K562 (cell line): ENCODE measurements around the gene DYNLT5. TPM values are rescaled to one million over a fixed set of nuclear protein-coding genes. Genes with fewer than 3 reads are reported as not detected.

Source experiments
- ATAC-seq: fragments of 200-7000 bp; cut with Tn5 transposase; 3 replicates; pipeline ENCODE4 v1.9.1; 2020; ENCODE audit warnings: moderate library complexity
- BruUV-seq: library from RNA; stranded (reverse); fragments of 400-500 nt; replicated peaks from 2 replicates; lab custom pipeline; 2021; lab: Mats Ljungman, UMichigan
- CTCF ChIA-PET: fragments of 300-600 bp; formaldehyde crosslinking; extraction: SDS; loops from one replicate; lab custom pipeline; 2021; ENCODE audit warnings: low intra/inter-chr PET ratio; lab: Yijun Ruan, JAX
- POLR2A ChIA-PET: fragments of 300-600, 350-650 bp; sonication (Branson Sonifier 250); formaldehyde crosslinking; extraction: SDS; loops from one replicate; lab custom pipeline; 2021; ENCODE audit warnings: antibody characterized with exemption, inconsistent platforms; lab: Yijun Ruan, JAX
- DNase-seq, 4 experiments: peaks; one replicate each; pipeline versions ENCODE4 v3.0.0 to v3.0.0-alpha.2; 2011 to 2018; ENCODE audit warnings: low spot score in 3 of 4, mixed read lengths in 3 of 4; ENCODE audit errors: extremely low read depth in 1 of 4
- FAIRE-seq: peaks from 2 replicates; lab custom pipeline; 2011; peaks lifted over from hg19 to GRCh38; lab: Jason Lieb, UNC
- H2AFZ ChIP-seq: 2 replicates; pipeline ENCODE4 v1.6.0; 2011; ENCODE audit warnings: low read depth, low read length, control low read depth, inconsistent platforms
- H3K27ac ChIP-seq: fragments of 200-600 bp; 3 replicates; pipeline ENCODE4 v1.8.0; 2011; ENCODE audit warnings: low read depth, mild to moderate bottlenecking, control low read depth, inconsistent platforms, low read length, moderate library complexity, mixed read lengths; ENCODE audit errors: extremely low read depth
- H3K27me3 ChIP-seq, 2 experiments: fragments of 300-600 bp in 1 of 2; 2 replicates in 1 of 2; 3 replicates in 1 of 2; pipeline versions ENCODE4 v1.6.0 to v1.8.0; 2011; ENCODE audit warnings: inconsistent platforms in 2 of 2, low read length in 2 of 2, mild to moderate bottlenecking in 1 of 2, mixed read lengths in 1 of 2, moderate library complexity in 1 of 2; ENCODE audit not compliant: control insufficient read depth in 2 of 2, insufficient read depth in 2 of 2
- H3K36me3 ChIP-seq: fragments of 300-600 bp; 3 replicates; pipeline ENCODE4 v1.8.0; 2011; ENCODE audit warnings: mild to moderate bottlenecking, low read length, inconsistent platforms; ENCODE audit not compliant: control insufficient read depth, insufficient read depth
- H3K4me1 ChIP-seq, 2 experiments: fragments of 200-600 bp in 1 of 2; replicated peaks in 1 of 2; 2 replicates in 1 of 2; 3 replicates in 1 of 2; pipeline versions ENCODE4 v1.5.1 to v1.8.0; 2011; ENCODE audit warnings: inconsistent platforms in 2 of 2, low read length in 2 of 2, mild to moderate bottlenecking in 1 of 2, mixed read lengths in 1 of 2, moderate library complexity in 1 of 2; ENCODE audit not compliant: control insufficient read depth in 2 of 2, insufficient read depth in 2 of 2
- H3K4me2 ChIP-seq: 2 replicates; pipeline ENCODE4 v1.6.1; 2011; ENCODE audit warnings: low read length, control low read depth, inconsistent platforms, mixed read lengths; ENCODE audit not compliant: insufficient read depth
- H3K4me3 ChIP-seq: fragments of 200-600 bp; sonication (generic), shearing (Covaris generic); 2 replicates; pipeline ENCODE4 v1.5.1; 2016; ENCODE audit warnings: control low read depth, inconsistent platforms
- H3K79me2 ChIP-seq: fragments of 200-600 bp; 3 replicates; pipeline ENCODE4 v1.8.0; 2011; ENCODE audit warnings: low read length, inconsistent platforms; ENCODE audit not compliant: control insufficient read depth, insufficient read depth
- H3K9ac ChIP-seq, 2 experiments: 2 replicates each; pipeline versions ENCODE4 v1.6.0 to v1.6.1; 2011; ENCODE audit warnings: low read depth in 2 of 2, low read length in 2 of 2, control low read depth in 1 of 2, inconsistent platforms in 1 of 2, mild to moderate bottlenecking in 1 of 2, mixed read lengths in 1 of 2; ENCODE audit not compliant: insufficient read depth in 1 of 2
- H3K9me1 ChIP-seq: one replicate; pipeline ENCODE4 v1.6.0; 2011; ENCODE audit warnings: inconsistent platforms, mild to moderate bottlenecking, low read length, moderate library complexity; ENCODE audit not compliant: control insufficient read depth, insufficient read depth
- H3K9me3 ChIP-seq: replicated peaks from 2 replicates; pipeline ENCODE4 v1.5.1; 2011; ENCODE audit warnings: low read depth, low read length, inconsistent platforms; ENCODE audit not compliant: control insufficient read depth, insufficient read depth
- H4K20me1 ChIP-seq: replicated peaks from 2 replicates; pipeline ENCODE4 v1.6.1; 2011; ENCODE audit warnings: low read length, inconsistent platforms, mixed read lengths; ENCODE audit not compliant: control insufficient read depth, insufficient read depth
- CXXC5 ChIP-seq: fragments of 250-450 bp; sonication (Bioruptor Pico); IDR thresholded peaks from 2 replicates; pipeline ENCODE4 v1.8.0; 2022; ENCODE audit warnings: inconsistent platforms, mild to moderate bottlenecking, moderate library complexity
- HDAC2 ChIP-seq: fragments of 450-650 bp; IDR thresholded peaks from 2 replicates; pipeline ENCODE4 v1.6.1; 2016; ENCODE audit warnings: mild to moderate bottlenecking
- KLF16 ChIP-seq: IDR thresholded peaks from 2 replicates; pipeline ENCODE4 v1.6.1; 2016; ENCODE audit warnings: antibody characterized with exemption
- MEF2D ChIP-seq: conservative IDR thresholded peaks from 2 replicates; pipeline ENCODE4 v1.6.1; 2016; ENCODE audit warnings: low read depth, missing genetic modification characterization, missing compliant biosample characterization
- RAD21 ChIP-seq, 2 experiments: fragments of 250-450 bp in 1 of 2; fragments of 450-650 bp in 1 of 2; sonication (Bioruptor Pico) in 1 of 2; formaldehyde crosslinking in 1 of 2; IDR thresholded peaks in 1 of 2; conservative IDR thresholded peaks in 1 of 2; 2 replicates each; pipeline versions ENCODE4 v1.4.0 to v1.8.0; 2020 to 2022; ENCODE audit warnings: mild to moderate bottlenecking in 2 of 2, moderate library complexity in 1 of 2
- SMC3 ChIP-seq: conservative IDR thresholded peaks from 2 replicates; pipeline ENCODE4 v1.6.1; 2011; ENCODE audit warnings: low read depth, low read length, improper control_type of control experiment; ENCODE audit not compliant: insufficient read depth
- ZFP1 ChIP-seq: fragments of 450-650 bp; formaldehyde crosslinking; IDR thresholded peaks from 2 replicates; pipeline ENCODE4 v1.4.0; 2020; ENCODE audit warnings: mild to moderate bottlenecking, mixed read lengths
- ZNF263 ChIP-seq: sonication (generic); formaldehyde crosslinking; IDR thresholded peaks from 2 replicates; pipeline ENCODE4 v1.8.0; 2022; ENCODE audit warnings: mild to moderate bottlenecking, missing genetic modification reagents, borderline replicate concordance
- WGBS: fragments of 100-300 bp; shearing (Covaris generic); methylation state at CpG from one replicate; pipeline ENCODE4 v1.1.6; 2016; ENCODE audit warnings: low coverage, mixed read lengths; ENCODE audit not compliant: insufficient coverage; ENCODE audit errors: missing lambda C conversion rate; 5-methylcytosine and 5-hydroxymethylcytosine counted together
- in situ Hi-C: fragments of 300-500 bp; cut with MboI; formaldehyde crosslinking; loops from 4 replicates; pipeline ENCODE4 v1.15.0; 2018; ENCODE audit warnings: inconsistent platforms, mixed read lengths
- intact Hi-C: fragments of 100-400 bp; cut with micrococcal nuclease; formaldehyde crosslinking; loops from 2 replicates; pipeline ENCODE4 v1.14.2; 2022
- polyA plus RNA-seq, 8 experiments: library from polyadenylated mRNA; depleted of rRNA in 4 of 8; stranded (reverse) in 5 of 8; unstranded in 3 of 8; fragments of >200 nt; fragmentation: Nextera tagmentation in 2 of 8; fragmentation: Illumina TruSeq in 1 of 8; extraction: Ambion mirVana in 2 of 8; extraction: Trizol in 1 of 8; gene quantifications; 2 replicates each; pipeline versions ENCODE4 v1.2.1 to v1.2.3, GENCODE V29; 2011 to 2014; ENCODE audit warnings: inconsistent platforms in 1 of 8, missing spikeins in 1 of 8
- total RNA-seq, 7 experiments: library from RNA; depleted of rRNA in 6 of 7; stranded (reverse); fragments of >200 nt in 6 of 7; fragmentation: Illumina TruSeq in 2 of 7; extraction: Trizol in 2 of 7; gene quantifications; 2 replicates each; pipeline versions ENCODE4 v1.2.1 to v1.2.3, GENCODE V29; 2011 to 2021; ENCODE audit warnings: low replicate concordance in 1 of 7
- TF ChIP-seq, protein P1 (sequence below), 3 experiments: IDR thresholded peaks in 2 of 3; conservative IDR thresholded peaks in 1 of 3; 2 replicates each; pipeline ENCODE4 v1.5.1; 2011 to 2012; ENCODE audit warnings: low read length in 3 of 3, mild to moderate bottlenecking in 3 of 3, control low read depth in 2 of 3, improper control_type of control experiment in 1 of 3, inconsistent platforms in 1 of 3, low read depth in 1 of 3, mixed read lengths in 1 of 3, moderate library complexity in 1 of 3; ENCODE audit not compliant: insufficient read depth in 2 of 3
- TF ChIP-seq, protein P2 (sequence below): fragments of 250-450 bp; sonication (Bioruptor Pico); IDR thresholded peaks from 2 replicates; pipeline ENCODE4 v1.5.0; 2020; ENCODE audit warnings: mild to moderate bottlenecking

DYNLT5 gene
- total and polyA plus RNA-seq, 9 of the 15 experiments (the other 6 are each of a cell fraction or from before 2014, with no cell fraction given): not detected

DNA sequence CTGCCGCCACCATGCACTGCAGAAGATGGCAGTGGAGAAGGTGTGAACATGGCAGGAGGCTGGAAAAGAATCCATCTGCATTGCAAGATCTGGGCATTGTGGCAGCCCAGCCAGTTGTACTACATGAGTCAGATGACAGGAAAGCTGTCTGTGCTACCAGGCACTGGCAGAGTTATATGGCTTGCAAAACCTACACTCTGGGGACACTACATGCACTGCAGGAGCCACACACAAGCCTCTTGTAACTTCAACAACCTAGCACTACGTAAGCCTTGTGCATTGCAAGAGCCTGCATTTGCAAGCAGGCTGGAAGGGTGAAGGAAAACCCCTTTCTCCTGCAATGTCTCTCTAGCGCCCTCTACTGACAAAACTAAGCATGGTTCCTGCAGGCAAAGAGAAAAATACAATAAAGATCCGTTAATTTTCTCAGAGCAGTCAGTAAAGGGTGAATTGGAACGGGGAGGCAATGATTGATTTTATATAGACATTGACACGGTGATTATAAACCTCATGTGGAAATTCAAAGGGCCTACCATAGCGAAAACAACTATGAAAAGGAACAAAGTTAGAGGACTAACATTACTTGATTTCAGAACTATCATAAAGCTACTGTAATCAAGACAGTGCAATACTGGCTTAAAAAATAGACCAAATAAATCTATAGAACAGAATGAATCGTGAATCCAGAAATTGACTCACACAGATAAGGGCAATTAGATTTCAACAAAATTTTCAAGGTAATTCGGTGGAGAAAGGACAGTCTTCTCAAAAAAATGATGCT is 26.2 kb upstream of the DYNLT5 start:
- Histone ChIP-seq H3K27me3 (peaks cover 0 to 9% of the 10 kb centered on the region in 2 experiments; a peak in 3 of 5 replicates), H3K4me2 (no peak overlapping the region), H3K27ac (no peak overlapping the region), H3K4me1 (no peaks in the 10 kb centered on the region), H4K20me1 (no peaks in the 10 kb centered on the region), H3K79me2 (no peaks in the 10 kb centered on the region), H3K9me1 (no peaks in the 10 kb centered on the region), H3K9me3 (no peaks in the 10 kb centered on the region), H2AFZ (no peak overlapping the region), H3K9ac (no peak overlapping the region), H3K4me3 (no peak overlapping the region), H3K36me3 (no peaks in the 10 kb centered on the region)
- peak; percentile 92 for ATAC-seq
- ChIA-PET POLR2A (no interaction called here), CTCF (no interaction called here)
- no TSS peak for BruUV-seq
- in situ Hi-C loops: no loop called here
- intact Hi-C loops: loop anchor here (5.0 to 10.0 kb wide), 2 partner anchors 221 to 474 kb away; no protein-coding TSS in a partner anchor
- peak; percentile 85 for FAIRE-seq
- under 1% methylated on average over 9 of the region's 9 CpGs for WGBS
- peak; percentile 34 to 73 (median 45) for DNase-seq
- TF ChIP-seq MEF2D (no peak), KLF16 (0 out of 2 replicates have a peak, but pooled peaks have one; percentile 30), CXXC5 (no peak), ZNF263 (CRISPR knock-in tag) (no peak), ZFP1 (no peak), SMC3 (peak; percentile 50; the same call in 1 of the 2 replicates), RAD21 (CRISPR knock-in tag; conservative IDR thresholded peaks at IDR 0.05 in 1 of 2, IDR thresholded peaks at IDR 0.05 in 1 of 2) (peak; percentile 53 to 72), HDAC2 (no peak)
- TF ChIP-seq, protein P1, sequence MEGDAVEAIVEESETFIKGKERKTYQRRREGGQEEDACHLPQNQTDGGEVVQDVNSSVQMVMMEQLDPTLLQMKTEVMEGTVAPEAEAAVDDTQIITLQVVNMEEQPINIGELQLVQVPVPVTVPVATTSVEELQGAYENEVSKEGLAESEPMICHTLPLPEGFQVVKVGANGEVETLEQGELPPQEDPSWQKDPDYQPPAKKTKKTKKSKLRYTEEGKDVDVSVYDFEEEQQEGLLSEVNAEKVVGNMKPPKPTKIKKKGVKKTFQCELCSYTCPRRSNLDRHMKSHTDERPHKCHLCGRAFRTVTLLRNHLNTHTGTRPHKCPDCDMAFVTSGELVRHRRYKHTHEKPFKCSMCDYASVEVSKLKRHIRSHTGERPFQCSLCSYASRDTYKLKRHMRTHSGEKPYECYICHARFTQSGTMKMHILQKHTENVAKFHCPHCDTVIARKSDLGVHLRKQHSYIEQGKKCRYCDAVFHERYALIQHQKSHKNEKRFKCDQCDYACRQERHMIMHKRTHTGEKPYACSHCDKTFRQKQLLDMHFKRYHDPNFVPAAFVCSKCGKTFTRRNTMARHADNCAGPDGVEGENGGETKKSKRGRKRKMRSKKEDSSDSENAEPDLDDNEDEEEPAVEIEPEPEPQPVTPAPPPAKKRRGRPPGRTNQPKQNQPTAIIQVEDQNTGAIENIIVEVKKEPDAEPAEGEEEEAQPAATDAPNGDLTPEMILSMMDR (IDR thresholded peaks at IDR 0.05 in 2 of 3, conservative IDR thresholded peaks at IDR 0.05 in 1 of 3; ENCODE audit: insufficient read depth in 2 of 3, low read depth in 1 of 3, low read length in 3 of 3): peak; percentile 76 to 91 (median 86)
- TF ChIP-seq, protein P2, sequence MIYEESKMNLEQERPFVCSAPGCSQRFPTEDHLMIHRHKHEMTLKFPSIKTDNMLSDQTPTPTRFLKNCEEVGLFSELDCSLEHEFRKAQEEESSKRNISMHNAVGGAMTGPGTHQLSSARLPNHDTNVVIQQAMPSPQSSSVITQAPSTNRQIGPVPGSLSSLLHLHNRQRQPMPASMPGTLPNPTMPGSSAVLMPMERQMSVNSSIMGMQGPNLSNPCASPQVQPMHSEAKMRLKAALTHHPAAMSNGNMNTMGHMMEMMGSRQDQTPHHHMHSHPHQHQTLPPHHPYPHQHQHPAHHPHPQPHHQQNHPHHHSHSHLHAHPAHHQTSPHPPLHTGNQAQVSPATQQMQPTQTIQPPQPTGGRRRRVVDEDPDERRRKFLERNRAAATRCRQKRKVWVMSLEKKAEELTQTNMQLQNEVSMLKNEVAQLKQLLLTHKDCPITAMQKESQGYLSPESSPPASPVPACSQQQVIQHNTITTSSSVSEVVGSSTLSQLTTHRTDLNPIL (CRISPR knock-in tag): no peak
